Prostate gland (tissue), 2 donors: ENCODE measurements around the gene RSBN1L.

Experiments used
- POLR2A ChIP-seq: fragments of 450-650 bp; IDR thresholded peaks from one replicate; pipeline ENCODE4 v1.6.1; 2016; ENCODE audit warnings: antibody characterized with exemption, mild to moderate bottlenecking
- POLR2AphosphoS5 ChIP-seq: sonication (generic); formaldehyde crosslinking; IDR thresholded peaks from one replicate; pipeline ENCODE4 v1.6.1; 2017; ENCODE audit warnings: antibody characterized with exemption
- TF ChIP-seq, protein P1 (sequence below), 4 experiments: fragments of 200-600 bp in 2 of 4; fragments of 450-650 bp in 2 of 4; sonication (generic) in 2 of 4; IDR thresholded peaks; 1 replicate in 3 of 4; 2 replicates in 1 of 4; pipeline ENCODE4 v1.5.1; 2016 to 2019; ENCODE audit warnings: antibody characterized with exemption in 4 of 4, mild to moderate bottlenecking in 2 of 4, moderate library complexity in 2 of 4

DNA sequence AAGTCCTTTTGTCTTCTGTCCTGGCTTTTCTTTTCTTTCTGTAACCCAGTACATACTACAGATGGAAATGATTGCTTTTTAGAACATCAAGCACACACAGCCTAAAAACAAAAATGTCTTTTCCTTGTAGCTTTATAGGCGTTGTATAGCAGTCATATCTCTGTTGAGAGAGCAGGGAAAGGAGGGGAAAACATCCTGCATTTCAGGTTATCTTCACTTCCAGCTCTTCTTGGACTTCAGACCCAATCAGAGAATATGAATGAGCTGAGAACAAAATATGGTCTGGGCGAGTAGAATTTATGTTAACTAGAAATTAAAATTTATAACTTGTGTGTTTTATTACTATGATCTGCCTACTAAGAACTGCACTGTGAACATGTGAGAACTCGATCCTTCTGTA is 87.3 kb downstream of the RSBN1L start:
- TF ChIP-seq POLR2AphosphoS5, result no peak
- TF ChIP-seq, protein P1, sequence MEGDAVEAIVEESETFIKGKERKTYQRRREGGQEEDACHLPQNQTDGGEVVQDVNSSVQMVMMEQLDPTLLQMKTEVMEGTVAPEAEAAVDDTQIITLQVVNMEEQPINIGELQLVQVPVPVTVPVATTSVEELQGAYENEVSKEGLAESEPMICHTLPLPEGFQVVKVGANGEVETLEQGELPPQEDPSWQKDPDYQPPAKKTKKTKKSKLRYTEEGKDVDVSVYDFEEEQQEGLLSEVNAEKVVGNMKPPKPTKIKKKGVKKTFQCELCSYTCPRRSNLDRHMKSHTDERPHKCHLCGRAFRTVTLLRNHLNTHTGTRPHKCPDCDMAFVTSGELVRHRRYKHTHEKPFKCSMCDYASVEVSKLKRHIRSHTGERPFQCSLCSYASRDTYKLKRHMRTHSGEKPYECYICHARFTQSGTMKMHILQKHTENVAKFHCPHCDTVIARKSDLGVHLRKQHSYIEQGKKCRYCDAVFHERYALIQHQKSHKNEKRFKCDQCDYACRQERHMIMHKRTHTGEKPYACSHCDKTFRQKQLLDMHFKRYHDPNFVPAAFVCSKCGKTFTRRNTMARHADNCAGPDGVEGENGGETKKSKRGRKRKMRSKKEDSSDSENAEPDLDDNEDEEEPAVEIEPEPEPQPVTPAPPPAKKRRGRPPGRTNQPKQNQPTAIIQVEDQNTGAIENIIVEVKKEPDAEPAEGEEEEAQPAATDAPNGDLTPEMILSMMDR (IDR thresholded peaks at IDR 0.05), result no peak
- TF ChIP-seq POLR2A, result no peak
